Stomach (tissue), 9 donors: ENCODE data around the gene XPO5. TPM values are rescaled to one million over a fixed set of nuclear protein-coding genes. Genes with fewer than 3 reads are reported as not detected.

Experiments
- DNase-seq, 2 donors: peaks; one replicate each; pipeline versions ENCODE4 v3.0.0 to v3.0.0-alpha.2; 2013 to 2019
- H3K27ac ChIP-seq, 5 donors: fragments of 200-600 bp in 4 of 5; sonication (generic) in 4 of 5; one replicate each; pipeline ENCODE4 v1.5.1; 2013 to 2019; ENCODE audit warnings: mild to moderate bottlenecking in 1 of 5, moderate library complexity in 1 of 5
- H3K27me3 ChIP-seq, 3 donors: fragments of 200-600 bp; sonication (generic); one replicate each; pipeline ENCODE4 v1.5.1; 2017 to 2019; ENCODE audit warnings: mixed run types in 1 of 3
- H3K36me3 ChIP-seq, 4 donors: fragments of 200-600 bp; sonication (generic); 1 replicate in 3 of 4; 2 replicates in 1 of 4; pipeline ENCODE4 v1.5.1; 2016 to 2019
- H3K4me1 ChIP-seq, 4 donors: fragments of 200-600 bp; sonication (generic); one replicate each; pipeline ENCODE4 v1.5.1; 2016 to 2019
- H3K4me3 ChIP-seq, 4 donors: fragments of 200-600 bp; sonication (generic) in 3 of 4; one replicate each; pipeline ENCODE4 v1.5.1; 2016 to 2019; ENCODE audit warnings: mild to moderate bottlenecking in 1 of 4
- H3K9me3 ChIP-seq, 4 donors: fragments of 200-600 bp; sonication (generic); one replicate each; pipeline ENCODE4 v1.5.1; 2016 to 2019
- EP300 ChIP-seq: sonication (generic); formaldehyde crosslinking; IDR thresholded peaks from one replicate; pipeline ENCODE4 v1.6.1; 2017; ENCODE audit warnings: antibody characterized with exemption
- POLR2A ChIP-seq, 4 donors: fragments of 450-650 bp; IDR thresholded peaks; one replicate each; pipeline ENCODE4 v1.6.1; 2016; ENCODE audit warnings: antibody characterized with exemption in 4 of 4, control low read depth in 2 of 4, mild to moderate bottlenecking in 1 of 4, moderate library complexity in 1 of 4
- POLR2AphosphoS5 ChIP-seq, 3 donors: sonication (generic); formaldehyde crosslinking; IDR thresholded peaks; one replicate each; pipeline ENCODE4 v1.6.1; 2016; ENCODE audit warnings: antibody characterized with exemption in 3 of 3
- WGBS, 5 donors: extraction: QIAGEN DNeasy Blood & Tissue Kit in 3 of 5; methylation state at CpG; one replicate each; pipeline versions ENCODE4 v1.1.5 to v1.1.7; 2013 to 2018; 5-methylcytosine and 5-hydroxymethylcytosine counted together
- intact Hi-C: fragments of 100-400 bp; cut with DNase I; formaldehyde crosslinking; loops from one replicate; pipeline ENCODE4 v1.15.1; 2023; ENCODE audit warnings: low total_unique reads
- polyA plus RNA-seq, 3 donors: library from polyadenylated mRNA; stranded (reverse); fragments of 200-250 nt; gene quantifications; one replicate each; pipeline ENCODE4 v1.2.3, GENCODE V29; 2013
- total RNA-seq, 5 donors: library from RNA; depleted of rRNA; stranded (reverse); fragments of >200 nt; gene quantifications; one replicate each; pipeline versions ENCODE4 v1.1.0 to v1.2.3, GENCODE V29; 2014 to 2016
- TF ChIP-seq, protein P1 (sequence below), 7 experiments: fragments of 450-650 bp in 4 of 7; fragments of 200-600 bp in 3 of 7; sonication (generic) in 3 of 7; IDR thresholded peaks; one replicate each; pipeline ENCODE4 v1.5.1; 2016 to 2019; ENCODE audit warnings: antibody characterized with exemption in 7 of 7, control low read depth in 2 of 7, mild to moderate bottlenecking in 1 of 7
- donor health status: healthy with polysubstance abuse.
- donor health status: Bipolar disorder and iron deficiency.
- donor health status: healthy.

The XPO5 gene
- total and polyA plus RNA-seq, 8 donors = 4.6 to 46.1 (median 19.0) TPM

DNA sequence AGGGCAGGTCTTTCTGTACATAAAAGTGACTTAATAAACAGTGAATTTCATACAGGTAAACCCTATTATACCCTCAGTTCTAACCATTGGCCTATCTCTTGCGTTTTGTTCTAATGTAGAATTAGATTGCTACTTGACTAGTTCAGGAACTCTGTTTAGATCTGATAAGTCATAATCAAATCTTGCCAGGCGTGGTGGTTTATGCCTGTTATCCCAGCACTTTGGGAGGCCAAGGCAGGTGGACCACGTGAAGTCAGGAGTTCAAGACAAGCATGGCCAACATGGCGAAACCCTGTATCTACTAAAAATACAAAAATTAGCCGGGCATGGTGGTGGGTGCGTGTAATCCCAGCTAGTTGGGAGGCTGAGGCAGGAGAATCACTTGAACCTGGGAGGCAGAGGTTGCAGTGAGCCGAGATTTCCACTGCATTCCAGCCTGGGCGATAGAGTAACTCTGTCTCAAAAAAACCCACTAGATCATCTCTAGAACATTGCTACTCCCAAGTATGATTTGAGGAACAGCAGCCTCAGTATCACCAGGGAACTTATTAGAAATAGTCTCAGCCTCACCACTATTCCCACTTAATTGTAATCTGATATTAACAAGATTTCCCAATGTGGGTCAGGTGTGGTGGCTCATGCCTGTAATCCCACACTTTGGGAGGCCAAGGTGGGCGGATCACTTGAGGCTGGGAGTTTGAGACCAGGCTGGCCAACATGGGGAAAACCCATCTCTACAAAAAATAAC is 41.1 kb upstream of the XPO5 start:
- no peaks in the 10 kb centered on the region for H3K4me1 ChIP-seq
- H3K27me3 ChIP-seq = no peaks in the 10 kb centered on the region
- no peak overlapping the region for H3K4me3 ChIP-seq
- H3K36me3 ChIP-seq = peaks cover 22 to 83% (median 69%) of the 10 kb centered on the region in 4 donors
- DNase-seq = no peak
- 81 to 91% (median 81%) methylated on average over 9 of the region's 9 CpGs for WGBS, 5 donors
- no peak for TF ChIP-seq EP300
- TF ChIP-seq POLR2A (IDR thresholded peaks at IDR 0.05) = no peak
- no peak for TF ChIP-seq POLR2AphosphoS5 (IDR thresholded peaks at IDR 0.05)
- TF ChIP-seq, protein P1, sequence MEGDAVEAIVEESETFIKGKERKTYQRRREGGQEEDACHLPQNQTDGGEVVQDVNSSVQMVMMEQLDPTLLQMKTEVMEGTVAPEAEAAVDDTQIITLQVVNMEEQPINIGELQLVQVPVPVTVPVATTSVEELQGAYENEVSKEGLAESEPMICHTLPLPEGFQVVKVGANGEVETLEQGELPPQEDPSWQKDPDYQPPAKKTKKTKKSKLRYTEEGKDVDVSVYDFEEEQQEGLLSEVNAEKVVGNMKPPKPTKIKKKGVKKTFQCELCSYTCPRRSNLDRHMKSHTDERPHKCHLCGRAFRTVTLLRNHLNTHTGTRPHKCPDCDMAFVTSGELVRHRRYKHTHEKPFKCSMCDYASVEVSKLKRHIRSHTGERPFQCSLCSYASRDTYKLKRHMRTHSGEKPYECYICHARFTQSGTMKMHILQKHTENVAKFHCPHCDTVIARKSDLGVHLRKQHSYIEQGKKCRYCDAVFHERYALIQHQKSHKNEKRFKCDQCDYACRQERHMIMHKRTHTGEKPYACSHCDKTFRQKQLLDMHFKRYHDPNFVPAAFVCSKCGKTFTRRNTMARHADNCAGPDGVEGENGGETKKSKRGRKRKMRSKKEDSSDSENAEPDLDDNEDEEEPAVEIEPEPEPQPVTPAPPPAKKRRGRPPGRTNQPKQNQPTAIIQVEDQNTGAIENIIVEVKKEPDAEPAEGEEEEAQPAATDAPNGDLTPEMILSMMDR (IDR thresholded peaks at IDR 0.05) = no peak
- intact Hi-C loops = no loop called here
- no peaks in the 10 kb centered on the region for H3K9me3 ChIP-seq
- no peak overlapping the region for H3K27ac ChIP-seq

DNA sequence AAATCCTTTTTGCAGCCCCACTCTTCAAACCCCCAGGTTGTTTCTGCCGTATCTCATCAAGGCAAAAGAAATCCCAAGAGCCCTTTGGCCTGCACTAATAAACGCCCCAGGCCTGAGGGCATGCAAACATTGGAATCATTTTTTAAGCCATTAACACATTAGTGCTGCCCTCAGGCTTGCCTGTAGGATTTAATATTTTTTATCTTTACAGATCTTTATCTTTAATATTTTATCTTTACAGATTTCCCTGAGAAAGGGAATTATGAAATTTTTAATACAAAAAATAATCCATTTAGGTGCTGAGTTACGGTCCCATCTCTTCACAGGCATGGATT is 38.5 kb upstream of the XPO5 start:
- H3K36me3 ChIP-seq = peaks cover 19 to 76% (median 61%) of the 10 kb centered on the region in 4 donors
- no peak for TF ChIP-seq POLR2AphosphoS5 (IDR thresholded peaks at IDR 0.05)
- DNase-seq = no peak
- H3K27me3 ChIP-seq = no peaks in the 10 kb centered on the region
- intact Hi-C loops = no loop called here
- H3K4me3 ChIP-seq = no peak overlapping the region
- 68 to 76% (median 73%) methylated on average over 3 of the region's 3 CpGs for WGBS, 5 donors
- no peak overlapping the region for H3K27ac ChIP-seq
- H3K4me1 ChIP-seq = no peaks in the 10 kb centered on the region
- H3K9me3 ChIP-seq = no peaks in the 10 kb centered on the region

DNA sequence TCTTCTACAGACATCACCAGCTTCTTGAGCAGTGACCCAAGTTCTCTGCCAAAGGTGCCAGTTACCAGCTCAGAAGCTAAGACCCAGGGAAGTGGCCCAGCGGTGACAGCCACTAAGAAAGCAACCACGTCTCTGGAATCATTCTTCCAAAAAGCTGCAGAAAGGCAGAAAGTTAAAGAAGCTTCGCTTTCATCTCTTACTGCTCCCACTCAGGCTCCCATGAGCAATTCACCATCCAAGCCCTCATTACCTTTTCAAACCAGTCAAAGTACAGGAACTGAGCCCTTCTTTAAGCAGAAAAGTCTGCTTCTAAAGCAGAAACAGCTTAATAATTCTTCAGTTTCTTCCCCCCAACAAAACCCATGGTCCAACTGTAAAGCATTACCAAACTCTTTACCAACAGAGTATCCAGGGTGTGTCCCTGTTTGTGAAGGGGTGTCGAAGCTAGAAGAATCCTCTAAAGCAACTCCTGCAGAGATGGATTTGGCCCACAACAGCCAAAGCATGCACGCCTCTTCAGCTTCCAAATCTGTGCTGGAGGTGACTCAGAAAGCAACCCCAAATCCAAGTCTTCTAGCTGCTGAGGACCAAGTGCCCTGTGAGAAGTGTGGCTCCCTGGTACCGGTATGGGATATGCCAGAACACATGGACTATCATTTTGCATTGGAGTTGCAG is 38.0 kb upstream of the XPO5 start:
- TF ChIP-seq POLR2A (IDR thresholded peaks at IDR 0.05) = no peak
- TF ChIP-seq, protein P1 (IDR thresholded peaks at IDR 0.05) = no peak
- TF ChIP-seq POLR2AphosphoS5 (IDR thresholded peaks at IDR 0.05) = no peak
- no peak for TF ChIP-seq EP300
- H3K4me3 ChIP-seq = no peak overlapping the region
- peaks cover 0 to 3% (median 0%) of the 10 kb centered on the region in 4 donors for H3K4me1 ChIP-seq
- intact Hi-C loops = no loop called here
- no peak overlapping the region for H3K27ac ChIP-seq
- peaks cover 19 to 71% (median 57%) of the 10 kb centered on the region in 4 donors for H3K36me3 ChIP-seq
- no peaks in the 10 kb centered on the region for H3K27me3 ChIP-seq
- 92 to 97% (median 94%) methylated on average over 5 to 6 of the region's 6 CpGs for WGBS, 5 donors
- DNase-seq = no peak
- H3K9me3 ChIP-seq = no peaks in the 10 kb centered on the region

DNA sequence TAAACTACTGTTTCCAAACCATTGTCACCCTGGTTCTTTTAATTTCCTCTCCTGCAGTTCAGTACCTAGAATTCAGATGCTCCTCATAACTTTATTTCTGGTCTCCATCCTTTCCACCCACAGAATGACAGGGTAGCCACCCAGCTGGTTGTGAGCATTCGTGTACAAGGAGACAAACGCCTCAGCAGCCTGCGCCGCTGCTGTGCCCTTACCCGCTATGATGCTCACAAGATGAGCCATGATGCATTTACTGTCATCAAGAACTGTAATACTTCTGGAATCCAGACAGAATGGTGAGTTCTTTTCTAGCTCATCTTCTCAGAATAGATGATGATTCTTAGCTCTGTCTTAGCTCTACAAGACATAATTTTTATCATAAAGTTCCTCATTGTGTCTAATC is 34.6 kb upstream of the XPO5 start:
- no peaks in the 10 kb centered on the region for H3K27me3 ChIP-seq
- no peak for DNase-seq
- H3K9me3 ChIP-seq = no peaks in the 10 kb centered on the region
- H3K27ac ChIP-seq = no peak overlapping the region
- H3K36me3 ChIP-seq = peaks cover 30 to 78% (median 64%) of the 10 kb centered on the region in 4 donors
- 96 to 99% (median 98%) methylated on average over 5 of the region's 5 CpGs for WGBS, 5 donors
- intact Hi-C loops = no loop called here
- TF ChIP-seq EP300 = no peak
- TF ChIP-seq, protein P1 (IDR thresholded peaks at IDR 0.05) = no peak
- no peak for TF ChIP-seq POLR2A (IDR thresholded peaks at IDR 0.05)
- no peak for TF ChIP-seq POLR2AphosphoS5 (IDR thresholded peaks at IDR 0.05)
- peaks cover 0 to 13% (median 0%) of the 10 kb centered on the region in 4 donors for H3K4me1 ChIP-seq
- H3K4me3 ChIP-seq = no peak overlapping the region

DNA sequence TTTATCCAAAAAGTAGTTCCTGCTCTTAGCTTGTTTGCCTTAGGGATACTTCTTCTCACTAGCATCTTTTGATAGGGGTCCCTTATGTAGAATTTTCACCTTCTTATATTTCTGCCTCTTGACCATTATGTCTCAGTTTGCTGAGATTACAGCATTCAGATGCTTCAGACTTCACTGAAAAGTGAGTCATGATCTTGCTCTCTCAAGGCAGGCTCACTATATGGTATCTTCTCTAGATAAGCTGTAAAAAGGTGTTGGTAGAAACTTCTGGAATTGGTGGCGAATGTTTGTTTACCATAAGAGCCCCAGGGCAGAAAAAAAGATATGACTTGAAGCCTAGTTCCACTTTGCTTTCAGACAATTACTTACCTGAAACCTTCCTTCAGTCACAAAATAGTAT is 33.6 kb upstream of the XPO5 start:
- 43 to 73% (median 62%) methylated on average over 1 of the region's 1 CpG for WGBS, 5 donors
- H3K27ac ChIP-seq = no peak overlapping the region
- H3K4me3 ChIP-seq = no peak overlapping the region
- H3K36me3 ChIP-seq = peaks cover 30 to 78% (median 64%) of the 10 kb centered on the region in 4 donors
- DNase-seq = no peak
- H3K27me3 ChIP-seq = no peaks in the 10 kb centered on the region
- no peaks in the 10 kb centered on the region for H3K9me3 ChIP-seq
- TF ChIP-seq EP300 (no peak), POLR2AphosphoS5 (IDR thresholded peaks at IDR 0.05) (no peak), POLR2A (IDR thresholded peaks at IDR 0.05) (no peak)
- TF ChIP-seq, protein P1 (IDR thresholded peaks at IDR 0.05) = no peak
- intact Hi-C loops = no loop called here
- peaks cover 0 to 13% (median 0%) of the 10 kb centered on the region in 4 donors for H3K4me1 ChIP-seq
